Raji (cell line): ENCODE measurements around the gene ERGIC3.

Source experiments
- POLR2A ChIP-seq: IDR thresholded peaks from 2 replicates; pipeline ENCODE4 v1.6.1; 2011; ENCODE audit warnings: low read depth, low read length, control low read depth; ENCODE audit not compliant: insufficient read depth

Gene ERGIC3

DNA sequence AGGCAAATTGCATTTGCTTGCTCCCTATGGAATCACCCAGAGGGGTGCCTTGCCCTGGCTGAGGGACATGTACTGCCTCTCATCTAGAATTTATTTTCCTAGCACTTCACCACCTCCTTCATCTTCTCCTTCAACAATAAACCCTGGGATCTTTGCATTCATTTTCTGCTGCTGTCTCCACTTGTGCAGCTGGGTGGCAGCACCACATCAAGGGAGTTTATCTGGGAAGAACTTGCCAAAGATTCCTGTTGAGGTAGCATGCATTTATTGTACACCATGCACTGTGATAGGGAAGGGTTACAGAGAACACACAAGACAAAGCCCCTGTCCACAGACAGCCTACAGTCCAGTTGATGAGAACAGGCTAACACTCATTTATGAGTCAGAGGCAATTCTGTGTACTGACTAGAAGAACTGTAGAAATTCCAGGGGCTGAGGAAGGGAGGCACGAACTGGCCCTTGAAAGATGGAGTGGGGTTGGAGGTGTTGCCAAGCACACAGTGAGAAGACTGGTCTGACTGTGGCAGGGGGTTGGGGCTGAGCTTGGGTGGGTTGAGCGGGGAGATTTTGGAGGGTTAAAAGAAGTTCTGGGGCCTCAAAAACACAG is 30.0 kb upstream of the ERGIC3 start:
- no peak for TF ChIP-seq POLR2A

- TF ChIP-seq POLR2A = no peak
Observed at GRCh38 chr20:35514371-35514932, 27.4 kb upstream of the ERGIC3 start.

- no peak for TF ChIP-seq POLR2A
Observed at GRCh38 chr20:35515341-35515740, 26.5 kb upstream of the ERGIC3 start.

DNA sequence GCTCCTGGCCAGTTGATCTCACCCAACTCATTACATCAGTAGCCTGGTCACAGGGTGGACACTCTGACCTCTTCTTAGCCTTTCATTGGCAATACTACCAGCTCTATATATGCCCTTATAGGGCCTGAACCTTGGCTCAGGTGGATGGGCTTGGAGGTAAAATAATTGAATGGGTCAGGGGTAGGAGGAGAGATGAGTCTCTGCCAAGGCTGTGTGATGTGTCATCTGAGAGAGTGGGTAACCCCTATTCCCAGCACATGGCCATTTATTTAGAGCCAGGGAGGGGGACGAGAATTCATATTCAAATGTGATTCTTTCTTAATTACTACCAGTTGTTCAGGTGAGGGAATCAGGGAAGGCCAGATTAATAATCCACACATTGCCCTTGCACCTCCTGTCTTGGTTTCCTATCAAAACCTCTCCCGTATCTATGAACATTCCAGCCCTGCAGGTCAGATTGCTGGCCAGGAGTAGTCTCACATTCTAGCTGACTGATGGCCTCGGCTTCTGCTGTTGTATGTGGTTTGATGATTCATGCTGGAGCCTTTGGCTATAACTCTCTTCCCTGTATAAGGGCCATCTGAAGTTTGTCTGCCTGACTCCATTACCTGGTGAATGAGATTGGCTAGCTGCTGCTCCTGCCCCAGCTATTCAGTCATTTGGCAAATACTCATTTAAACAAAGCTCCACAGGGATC is 25.8 kb upstream of the ERGIC3 start:
- TF ChIP-seq POLR2A = no peak

DNA sequence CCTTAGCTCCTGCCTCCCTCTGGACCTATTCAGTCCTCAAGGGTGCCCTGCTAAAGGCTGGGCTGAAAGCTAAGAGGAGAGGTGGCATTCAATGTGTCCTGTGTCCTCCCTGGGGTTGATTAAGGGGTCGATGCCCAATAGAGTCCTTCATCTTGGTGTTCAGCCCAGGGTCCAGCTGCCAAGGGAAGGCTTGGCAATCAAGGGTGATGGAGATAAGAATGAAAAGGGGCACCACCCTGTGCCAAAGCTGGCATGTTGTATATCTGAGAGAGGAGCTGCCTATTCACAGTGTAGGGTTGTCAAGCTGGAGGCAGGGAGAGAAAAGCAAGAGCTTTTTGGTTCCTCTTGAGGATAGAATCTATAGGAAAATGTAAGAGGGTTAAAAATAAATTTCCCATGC is 24.8 kb upstream of the ERGIC3 start:
- TF ChIP-seq POLR2A = no peak

- no peak for TF ChIP-seq POLR2A
Observed at GRCh38 chr20:35518955-35519354, 22.9 kb upstream of the ERGIC3 start.

- TF ChIP-seq POLR2A = no peak
Observed at GRCh38 chr20:35523298-35523888, 18.5 kb upstream of the ERGIC3 start.

GRCh38 chr20:35525639-35526038 is 16.2 kb upstream of the ERGIC3 start:
- no peak for TF ChIP-seq POLR2A

DNA sequence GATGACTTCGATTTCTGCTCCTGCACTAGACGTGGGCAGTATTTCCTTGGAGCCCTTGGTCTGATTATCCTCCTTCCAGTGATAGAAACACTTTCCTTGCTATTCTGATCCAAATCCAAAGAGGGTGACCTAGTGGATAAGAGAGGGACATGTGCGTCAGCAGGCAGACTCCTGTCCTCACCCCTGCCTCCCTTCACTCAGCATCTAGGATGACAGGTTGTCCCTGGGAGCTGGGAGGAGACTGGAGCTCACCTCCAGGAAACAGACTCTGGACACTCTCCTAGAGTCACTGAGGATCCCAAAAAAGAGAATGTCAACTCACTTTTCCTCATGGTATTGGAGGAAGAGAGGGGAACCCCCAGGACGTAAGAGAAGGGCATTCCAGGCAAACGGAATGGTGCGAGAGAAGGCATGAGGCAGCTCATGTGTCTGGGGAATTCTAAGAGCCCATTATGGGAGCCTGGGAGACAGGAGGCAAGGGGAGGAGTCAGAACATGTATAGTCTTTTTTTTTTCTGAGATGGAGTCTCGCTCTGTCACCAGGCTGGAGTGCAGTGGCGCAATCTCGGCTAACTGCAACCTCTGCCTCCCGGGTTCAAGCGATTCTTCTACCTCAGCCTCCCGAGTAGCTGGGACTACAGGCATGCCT is 14.6 kb upstream of the ERGIC3 start:
- TF ChIP-seq POLR2A = no peak

DNA sequence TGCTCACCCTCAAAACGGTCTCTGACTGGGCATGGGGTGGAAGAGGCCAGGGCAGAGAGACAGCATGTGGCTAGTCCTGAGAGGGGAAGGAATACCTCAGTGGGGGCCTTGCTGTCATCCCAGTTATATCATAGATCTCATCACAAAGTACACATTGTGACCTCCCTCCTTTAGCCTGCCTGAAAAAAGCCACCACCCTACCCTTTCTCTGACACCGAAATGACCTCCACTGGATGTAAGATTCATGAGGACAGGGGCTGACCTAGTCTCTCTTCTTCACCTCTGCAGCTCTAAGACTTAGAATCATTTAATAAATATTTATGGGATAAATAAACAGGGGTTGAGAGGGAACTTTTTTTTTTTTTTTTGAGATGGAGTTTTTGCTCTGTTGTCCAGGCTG is 12.3 kb upstream of the ERGIC3 start, which contains the start of gene C20orf173:
Gene C20orf173, minus strand, starts transcription at position 101 of the 400 bp plus-strand sequence. CDS start 279 bp downstream, outside the sequence.
- no peak for TF ChIP-seq POLR2A

GRCh38 chr20:35539756-35540212 is 2.1 kb upstream of the ERGIC3 start:
- peak; percentile 66 for TF ChIP-seq POLR2A

GRCh38 chr20:35541118-35541782 is 628 bp upstream of the ERGIC3 start:
- no peak for TF ChIP-seq POLR2A

- no peak for TF ChIP-seq POLR2A
Observed at GRCh38 chr20:35542990-35543389, 1.1 kb downstream of the ERGIC3 start.

- no peak for TF ChIP-seq POLR2A
Observed at GRCh38 chr20:35544436-35544835, 2.6 kb downstream of the ERGIC3 start.

DNA sequence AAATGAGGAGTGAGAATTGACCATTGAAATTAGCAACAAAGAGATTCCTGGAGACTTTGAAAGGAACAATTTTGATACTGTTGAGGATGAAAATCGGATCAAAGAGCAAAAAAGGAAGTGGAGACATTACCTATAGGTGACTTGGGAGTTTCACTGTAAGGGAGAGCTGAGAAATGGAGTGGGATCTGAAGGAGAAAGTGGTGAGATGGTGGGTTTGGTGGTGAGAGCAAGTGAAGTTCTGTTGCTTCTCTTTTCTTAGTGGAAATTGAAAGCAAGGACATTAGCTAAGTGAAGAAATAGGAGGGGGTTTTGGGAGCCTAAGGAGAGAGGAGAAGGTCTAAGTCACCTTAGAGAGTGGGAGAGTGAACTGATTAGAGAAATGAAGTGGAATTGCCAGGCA is 4.2 kb downstream of the ERGIC3 start:
- no peak for TF ChIP-seq POLR2A
